ENCODE data around the gene AKR1C8. TPM values are rescaled to one million over a fixed set of nuclear protein-coding genes. Genes with fewer than 3 reads are reported as not detected.
"Not testable (repeated sequence)": the region's sequence is repeated elsewhere in the genome, so short reads cannot be mapped to it uniquely, and the experiment has no call there.

The AKR1C8 gene
- total RNA-seq, 2 donors from 2014 or later: not detected

DNA sequence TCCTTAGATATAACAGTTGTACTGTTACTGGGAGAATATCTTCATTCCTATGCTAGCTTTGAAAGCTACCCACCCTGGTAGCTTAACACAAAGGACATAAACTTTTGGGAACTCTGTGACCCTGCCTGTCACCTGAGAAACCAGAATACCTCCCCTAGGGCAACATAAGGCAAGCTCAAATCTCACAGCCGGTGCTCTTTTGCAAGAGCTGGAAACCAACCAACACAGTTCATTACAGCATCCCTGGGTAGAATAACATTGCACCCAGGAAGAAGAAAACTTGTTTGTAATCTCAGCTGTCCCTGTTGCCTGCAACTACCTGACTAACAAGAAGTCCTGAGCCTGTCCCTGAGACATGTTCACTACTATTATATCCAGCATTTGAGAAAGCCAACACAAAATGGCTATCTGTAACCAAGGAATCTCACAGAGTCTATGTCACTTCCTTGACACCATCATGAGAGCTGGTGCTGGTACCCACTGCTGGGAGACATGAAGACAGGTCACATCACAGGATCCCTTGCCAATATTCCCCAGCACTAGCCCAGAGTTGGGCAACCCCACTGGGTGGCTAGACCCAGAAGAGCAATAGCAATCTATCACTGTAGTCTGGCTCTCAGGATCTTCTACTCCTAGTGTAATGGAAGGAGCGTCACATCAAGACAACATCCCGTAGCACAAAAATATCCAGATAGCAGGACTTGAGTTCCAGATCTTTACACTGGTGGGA is 59.5 kb downstream of the AKR1C8 start:
- Histone ChIP-seq H3K9me3 (peaks cover 9% of the 10 kb centered on the region), H3K4me3 (no peak overlapping the region), H3K36me3 (no peaks in the 10 kb centered on the region), H3K27ac (no peak overlapping the region), H3K4me1 (ENCODE audit: control insufficient read depth in 1 of 2, low read depth in 2 of 2) (no peaks in the 10 kb centered on the region), H3K27me3 (replicated peaks; ENCODE audit: insufficient read depth) (no peaks in the 10 kb centered on the region)
- ATAC-seq (ENCODE audit: insufficient number of reproducible peaks, low FRiP score, low read depth) (no peak), DNase-seq (ENCODE audit: low spot score) (no peak)
- no peak for TF ChIP-seq CTCF (IDR thresholded peaks at IDR 0.05)

- no peaks in the 10 kb centered on the region for H3K36me3 ChIP-seq
- no peak overlapping the region for H3K27ac ChIP-seq
- no peak overlapping the region for H3K4me3 ChIP-seq
- H3K27me3 ChIP-seq (replicated peaks; ENCODE audit: insufficient read depth): no peaks in the 10 kb centered on the region
- TF ChIP-seq CTCF (IDR thresholded peaks at IDR 0.05): no peak
- DNase-seq (ENCODE audit: low spot score) (no peak), ATAC-seq (ENCODE audit: insufficient number of reproducible peaks, low FRiP score, low read depth) (no peak)
- no peaks in the 10 kb centered on the region for H3K4me1 ChIP-seq (ENCODE audit: control insufficient read depth in 1 of 2, low read depth in 2 of 2)
- peaks cover 9% of the 10 kb centered on the region for H3K9me3 ChIP-seq
Observed at GRCh38 chr10:5123886-5124285, 61.1 kb downstream of the AKR1C8 start.

DNA sequence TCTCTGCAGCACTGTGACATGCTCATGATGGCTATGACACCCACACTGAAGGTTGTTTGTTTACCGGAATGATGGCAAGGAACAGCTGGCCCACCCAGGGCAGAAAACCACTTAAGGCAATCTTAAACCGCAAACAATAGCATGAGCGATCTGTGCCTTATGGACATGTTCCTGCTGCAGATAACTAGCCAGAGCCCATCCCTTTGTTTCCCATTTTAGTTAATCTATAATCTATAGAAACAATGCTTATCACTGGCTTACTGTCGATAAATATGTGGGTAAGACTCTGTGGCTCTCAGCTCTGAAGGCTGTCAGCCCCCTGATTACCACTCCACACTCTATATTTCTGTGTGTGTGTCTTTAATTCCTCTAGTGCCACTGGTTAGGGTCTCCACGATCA is 65.0 kb downstream of the AKR1C8 start:
- DNase-seq (ENCODE audit: low spot score); H3K36me3 ChIP-seq; H3K4me3 ChIP-seq; H3K27ac ChIP-seq; H3K9me3 ChIP-seq; ATAC-seq (ENCODE audit: insufficient number of reproducible peaks, low FRiP score, low read depth); H3K27me3 ChIP-seq (replicated peaks; ENCODE audit: insufficient read depth); H3K4me1 ChIP-seq (ENCODE audit: control insufficient read depth in 1 of 2, low read depth in 2 of 2): not testable (repeated sequence)

GRCh38 chr10:5117026-5117425 is 67.9 kb downstream of the AKR1C8 start:
- H3K9me3 ChIP-seq: no peaks in the 10 kb centered on the region
- H3K27me3 ChIP-seq (replicated peaks; ENCODE audit: insufficient read depth): no peaks in the 10 kb centered on the region
- H3K36me3 ChIP-seq: no peaks in the 10 kb centered on the region
- H3K27ac ChIP-seq: no peak overlapping the region
- no peak for DNase-seq (ENCODE audit: low spot score)
- no peaks in the 10 kb centered on the region for H3K4me1 ChIP-seq (ENCODE audit: control insufficient read depth in 1 of 2, low read depth in 2 of 2)
- no peak for TF ChIP-seq CTCF (IDR thresholded peaks at IDR 0.05)
- H3K4me3 ChIP-seq: no peak overlapping the region
- ATAC-seq (ENCODE audit: insufficient number of reproducible peaks, low FRiP score, low read depth): no peak

- Histone ChIP-seq H3K27ac (no peak overlapping the region), H3K4me3 (no peak overlapping the region), H3K4me1 (ENCODE audit: control insufficient read depth in 1 of 2, low read depth in 2 of 2) (no peaks in the 10 kb centered on the region), H3K36me3 (no peaks in the 10 kb centered on the region), H3K27me3 (replicated peaks; ENCODE audit: insufficient read depth) (no peaks in the 10 kb centered on the region), H3K9me3 (no peaks in the 10 kb centered on the region)
- no peak for ATAC-seq (ENCODE audit: insufficient number of reproducible peaks, low FRiP score, low read depth)
- TF ChIP-seq CTCF (IDR thresholded peaks at IDR 0.05): no peak
- DNase-seq (ENCODE audit: low spot score): no peak
Observed at GRCh38 chr10:5116621-5117020, 68.3 kb downstream of the AKR1C8 start.

GRCh38 chr10:5109861-5110260 is 75.1 kb downstream of the AKR1C8 start:
- H3K27ac ChIP-seq; H3K27me3 ChIP-seq (replicated peaks; ENCODE audit: insufficient read depth); H3K9me3 ChIP-seq; H3K4me3 ChIP-seq; ATAC-seq (ENCODE audit: insufficient number of reproducible peaks, low FRiP score, low read depth); DNase-seq (ENCODE audit: low spot score); H3K4me1 ChIP-seq (ENCODE audit: control insufficient read depth in 1 of 2, low read depth in 2 of 2): not testable (repeated sequence)
- H3K36me3 ChIP-seq: peaks cover 15% of the 10 kb centered on the region
